ENCODE data around the gene AMBN.

Gene AMBN

DNA sequence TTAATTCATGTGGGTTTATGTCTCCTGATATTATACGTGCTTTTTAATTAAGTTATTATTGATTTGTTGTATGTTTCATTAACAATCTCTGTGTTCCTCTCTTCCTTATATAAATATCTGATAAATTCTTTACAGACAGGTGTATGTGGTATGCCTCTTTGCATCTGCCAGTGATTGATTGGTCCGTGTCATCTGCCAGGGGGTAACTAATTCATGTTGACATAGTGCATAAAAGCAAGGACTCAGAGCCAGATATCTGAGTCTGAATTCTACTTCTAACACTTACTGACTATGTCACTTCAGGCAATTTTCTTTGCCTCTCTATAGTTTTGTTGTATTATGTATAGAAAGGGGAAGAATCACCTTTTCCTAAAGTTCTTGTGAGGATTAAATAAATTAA, 5.2 kb upstream of the AMBN start:
- H3K4me3 ChIP-seq (ENCODE audit: low read length) = no peak overlapping the region
- H3K27me3 ChIP-seq (ENCODE audit: control insufficient read depth, low read length) = no peaks in the 10 kb centered on the region
- H3K4me1 ChIP-seq (ENCODE audit: control insufficient read depth, low read length) = peaks cover 12% of the 10 kb centered on the region
- no peaks in the 10 kb centered on the region for H3K36me3 ChIP-seq (ENCODE audit: control insufficient read depth, low read length)
- H3K79me2 ChIP-seq (ENCODE audit: control insufficient read depth, low read length) = no peaks in the 10 kb centered on the region
- no peaks in the 10 kb centered on the region; the same call in 1 of the 2 replicates for H3K9me2 ChIP-seq (replicated peaks; ENCODE audit: control insufficient read depth, low read length)
- TF ChIP-seq EZH2phosphoT487 (IDR thresholded peaks at IDR 0.05; ENCODE audit: borderline replicate concordance, low read length) = no peak
- TF ChIP-seq, protein P1, sequence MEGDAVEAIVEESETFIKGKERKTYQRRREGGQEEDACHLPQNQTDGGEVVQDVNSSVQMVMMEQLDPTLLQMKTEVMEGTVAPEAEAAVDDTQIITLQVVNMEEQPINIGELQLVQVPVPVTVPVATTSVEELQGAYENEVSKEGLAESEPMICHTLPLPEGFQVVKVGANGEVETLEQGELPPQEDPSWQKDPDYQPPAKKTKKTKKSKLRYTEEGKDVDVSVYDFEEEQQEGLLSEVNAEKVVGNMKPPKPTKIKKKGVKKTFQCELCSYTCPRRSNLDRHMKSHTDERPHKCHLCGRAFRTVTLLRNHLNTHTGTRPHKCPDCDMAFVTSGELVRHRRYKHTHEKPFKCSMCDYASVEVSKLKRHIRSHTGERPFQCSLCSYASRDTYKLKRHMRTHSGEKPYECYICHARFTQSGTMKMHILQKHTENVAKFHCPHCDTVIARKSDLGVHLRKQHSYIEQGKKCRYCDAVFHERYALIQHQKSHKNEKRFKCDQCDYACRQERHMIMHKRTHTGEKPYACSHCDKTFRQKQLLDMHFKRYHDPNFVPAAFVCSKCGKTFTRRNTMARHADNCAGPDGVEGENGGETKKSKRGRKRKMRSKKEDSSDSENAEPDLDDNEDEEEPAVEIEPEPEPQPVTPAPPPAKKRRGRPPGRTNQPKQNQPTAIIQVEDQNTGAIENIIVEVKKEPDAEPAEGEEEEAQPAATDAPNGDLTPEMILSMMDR (IDR thresholded peaks at IDR 0.05; ENCODE audit: low read depth, low read length, poor library complexity, severe bottlenecking) = no peak
- H4K20me1 ChIP-seq (ENCODE audit: control insufficient read depth, insufficient read depth, low read depth, low read length) = no peaks in the 10 kb centered on the region
- no peaks in the 10 kb centered on the region for H3K9me3 ChIP-seq (ENCODE audit: control insufficient read depth, insufficient read depth, low read length)
- no peak overlapping the region for H3K27ac ChIP-seq (ENCODE audit: low read depth, low read length)
- no peak overlapping the region for H3K4me2 ChIP-seq (ENCODE audit: low read length)
- H3F3A ChIP-seq (ENCODE audit: control insufficient read depth, insufficient read depth) = no peaks in the 10 kb centered on the region

DNA sequence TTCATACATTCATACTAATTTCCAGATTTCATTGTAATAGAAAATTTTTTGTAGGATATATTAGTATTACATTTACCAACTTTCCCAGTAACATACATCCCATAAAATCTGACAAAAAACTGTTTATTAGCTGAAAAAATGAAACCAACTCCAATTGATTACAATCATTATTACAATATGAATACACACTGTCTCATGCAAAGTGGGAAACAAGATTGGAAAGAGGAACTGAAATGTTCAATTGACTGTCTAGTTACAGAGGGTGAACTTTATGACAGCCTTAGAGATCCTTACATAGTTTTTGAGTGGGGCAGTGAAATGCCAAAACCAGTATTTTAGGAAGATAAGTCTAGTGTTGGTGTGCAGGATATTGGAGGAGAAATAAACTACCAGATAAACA, 2.3 kb upstream of the AMBN start:
- peaks cover 12% of the 10 kb centered on the region for H3K4me1 ChIP-seq (ENCODE audit: control insufficient read depth, low read length)
- no peaks in the 10 kb centered on the region for H3K9me3 ChIP-seq (ENCODE audit: control insufficient read depth, insufficient read depth, low read length)
- no peak overlapping the region for H3K4me3 ChIP-seq (ENCODE audit: low read length)
- no peak for TF ChIP-seq EZH2phosphoT487 (IDR thresholded peaks at IDR 0.05; ENCODE audit: borderline replicate concordance, low read length)
- TF ChIP-seq, protein P1 (IDR thresholded peaks at IDR 0.05; ENCODE audit: low read depth, low read length, poor library complexity, severe bottlenecking) = no peak
- no peaks in the 10 kb centered on the region for H4K20me1 ChIP-seq (ENCODE audit: control insufficient read depth, insufficient read depth, low read depth, low read length)
- H3K27ac ChIP-seq (ENCODE audit: low read depth, low read length) = no peak overlapping the region
- no peaks in the 10 kb centered on the region for H3K79me2 ChIP-seq (ENCODE audit: control insufficient read depth, low read length)
- no peaks in the 10 kb centered on the region for H3K9me2 ChIP-seq (replicated peaks; ENCODE audit: control insufficient read depth, low read length)
- no peaks in the 10 kb centered on the region for H3K36me3 ChIP-seq (ENCODE audit: control insufficient read depth, low read length)
- no peaks in the 10 kb centered on the region for H3K27me3 ChIP-seq (ENCODE audit: control insufficient read depth, low read length)
- peak overlapping the region; percentile 32 for H3K4me2 ChIP-seq (ENCODE audit: low read length)
- H3F3A ChIP-seq (ENCODE audit: control insufficient read depth, insufficient read depth) = no peaks in the 10 kb centered on the region

DNA sequence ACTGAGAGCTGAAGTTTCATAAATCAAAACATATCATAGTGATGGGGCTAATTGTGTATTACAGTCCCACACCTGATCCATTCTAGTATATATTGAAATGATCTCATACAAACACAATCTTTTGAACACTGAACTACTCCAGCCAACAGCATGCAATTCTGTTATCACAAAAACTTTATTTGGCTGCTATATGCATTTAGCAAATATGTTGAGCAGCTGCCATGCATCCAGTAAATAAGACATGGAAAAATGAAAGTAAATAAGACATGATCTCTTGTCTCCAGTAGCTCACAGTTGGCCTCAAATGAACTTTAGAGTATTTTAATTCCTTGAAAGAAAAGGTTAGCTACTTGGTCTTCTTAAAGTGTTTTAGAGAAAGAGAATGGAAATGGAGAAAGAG, 2.1 kb downstream of the AMBN start:
- Histone ChIP-seq H3K36me3 (ENCODE audit: control insufficient read depth, low read length) (no peaks in the 10 kb centered on the region), H3K27ac (ENCODE audit: low read depth, low read length) (no peak overlapping the region), H4K20me1 (ENCODE audit: control insufficient read depth, insufficient read depth, low read depth, low read length) (no peaks in the 10 kb centered on the region), H3K9me3 (ENCODE audit: control insufficient read depth, insufficient read depth, low read length) (no peaks in the 10 kb centered on the region), H3K4me3 (ENCODE audit: low read length) (no peak overlapping the region), H3K4me2 (ENCODE audit: low read length) (no peak overlapping the region), H3F3A (ENCODE audit: control insufficient read depth, insufficient read depth) (0 out of 2 replicates have a peak, but pooled peaks cover 3% of the 10 kb centered on the region), H3K79me2 (ENCODE audit: control insufficient read depth, low read length) (no peaks in the 10 kb centered on the region), H3K9me2 (replicated peaks; ENCODE audit: control insufficient read depth, low read length) (no peaks in the 10 kb centered on the region), H3K4me1 (ENCODE audit: control insufficient read depth, low read length) (peaks cover 12% of the 10 kb centered on the region), H3K27me3 (ENCODE audit: control insufficient read depth, low read length) (no peaks in the 10 kb centered on the region)
- TF ChIP-seq, protein P1 (IDR thresholded peaks at IDR 0.05; ENCODE audit: low read depth, low read length, poor library complexity, severe bottlenecking) = no peak
- TF ChIP-seq EZH2phosphoT487 (IDR thresholded peaks at IDR 0.05; ENCODE audit: borderline replicate concordance, low read length) = no peak

All from DOHH2 (cell line).